ENCODE data around the gene NAALADL2. TPM values are rescaled to one million over a fixed set of nuclear protein-coding genes. Genes with fewer than 3 reads are reported as not detected.

The NAALADL2 gene
- total RNA-seq, 2 donors from 2014 or later = 8.5 to 24.3 TPM

DNA sequence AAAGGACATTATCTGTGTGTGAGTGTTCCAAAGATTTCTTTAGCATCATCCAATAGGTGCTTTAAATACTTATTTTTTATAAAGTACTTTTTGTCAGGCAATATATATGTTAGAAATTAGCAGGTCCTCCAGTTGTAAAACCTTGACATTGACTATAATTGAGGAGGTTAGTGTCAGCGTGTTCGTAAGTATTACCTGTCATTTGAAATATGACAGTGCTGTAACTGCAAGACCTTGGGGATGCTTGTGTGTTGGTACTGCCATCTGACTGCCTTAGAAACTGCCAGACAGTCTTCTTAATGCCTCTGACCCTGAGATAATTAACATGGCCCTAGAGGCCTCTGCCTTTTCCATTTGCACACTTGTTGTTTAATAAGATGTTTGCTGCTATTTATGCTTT is 170.7 kb downstream of the NAALADL2 start:
- H3K4me3 ChIP-seq = no peak overlapping the region
- no peaks in the 10 kb centered on the region for H3K36me3 ChIP-seq
- H3K27ac ChIP-seq = no peak overlapping the region
- H3K27me3 ChIP-seq = no peaks in the 10 kb centered on the region
- intact Hi-C loops (cut with DNase I) = no loop called here
- TF ChIP-seq, protein P1, sequence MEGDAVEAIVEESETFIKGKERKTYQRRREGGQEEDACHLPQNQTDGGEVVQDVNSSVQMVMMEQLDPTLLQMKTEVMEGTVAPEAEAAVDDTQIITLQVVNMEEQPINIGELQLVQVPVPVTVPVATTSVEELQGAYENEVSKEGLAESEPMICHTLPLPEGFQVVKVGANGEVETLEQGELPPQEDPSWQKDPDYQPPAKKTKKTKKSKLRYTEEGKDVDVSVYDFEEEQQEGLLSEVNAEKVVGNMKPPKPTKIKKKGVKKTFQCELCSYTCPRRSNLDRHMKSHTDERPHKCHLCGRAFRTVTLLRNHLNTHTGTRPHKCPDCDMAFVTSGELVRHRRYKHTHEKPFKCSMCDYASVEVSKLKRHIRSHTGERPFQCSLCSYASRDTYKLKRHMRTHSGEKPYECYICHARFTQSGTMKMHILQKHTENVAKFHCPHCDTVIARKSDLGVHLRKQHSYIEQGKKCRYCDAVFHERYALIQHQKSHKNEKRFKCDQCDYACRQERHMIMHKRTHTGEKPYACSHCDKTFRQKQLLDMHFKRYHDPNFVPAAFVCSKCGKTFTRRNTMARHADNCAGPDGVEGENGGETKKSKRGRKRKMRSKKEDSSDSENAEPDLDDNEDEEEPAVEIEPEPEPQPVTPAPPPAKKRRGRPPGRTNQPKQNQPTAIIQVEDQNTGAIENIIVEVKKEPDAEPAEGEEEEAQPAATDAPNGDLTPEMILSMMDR (IDR thresholded peaks at IDR 0.05) = no peak
- no peak overlapping the region for H3K9ac ChIP-seq (ENCODE audit: low read depth in 2 of 2, low read length in 2 of 2)
- H3K9me3 ChIP-seq = no peaks in the 10 kb centered on the region
- no peak for DNase-seq
- H3K4me1 ChIP-seq = no peaks in the 10 kb centered on the region

DNA sequence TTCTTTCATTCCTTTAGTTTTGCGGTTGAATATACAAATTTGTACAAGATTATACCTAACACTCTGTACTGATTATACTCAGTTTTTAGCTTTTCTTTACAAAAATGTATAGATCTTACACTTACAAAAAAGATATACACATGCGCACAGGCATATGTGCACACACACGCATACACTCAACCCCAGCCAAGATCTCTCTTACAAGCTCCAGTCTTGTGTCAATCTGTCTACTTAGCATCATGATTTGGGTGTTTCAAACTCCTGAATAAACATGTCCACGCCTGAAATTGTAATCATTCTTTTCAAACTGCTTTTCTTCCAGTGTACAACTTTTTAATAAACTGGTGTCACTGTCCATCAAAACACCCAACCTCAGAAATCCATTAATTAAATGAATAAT is 180.7 kb downstream of the NAALADL2 start:
- Histone ChIP-seq H3K4me3 (no peak overlapping the region), H3K36me3 (no peaks in the 10 kb centered on the region), H3K4me1 (no peaks in the 10 kb centered on the region), H3K9ac (ENCODE audit: low read depth in 2 of 2, low read length in 2 of 2) (no peak overlapping the region), H3K9me3 (no peaks in the 10 kb centered on the region), H3K27me3 (no peaks in the 10 kb centered on the region), H3K27ac (no peak overlapping the region)
- intact Hi-C loops (cut with DNase I) = no loop called here
- DNase-seq = no peak
- TF ChIP-seq, protein P1 (IDR thresholded peaks at IDR 0.05) = no peak

DNA sequence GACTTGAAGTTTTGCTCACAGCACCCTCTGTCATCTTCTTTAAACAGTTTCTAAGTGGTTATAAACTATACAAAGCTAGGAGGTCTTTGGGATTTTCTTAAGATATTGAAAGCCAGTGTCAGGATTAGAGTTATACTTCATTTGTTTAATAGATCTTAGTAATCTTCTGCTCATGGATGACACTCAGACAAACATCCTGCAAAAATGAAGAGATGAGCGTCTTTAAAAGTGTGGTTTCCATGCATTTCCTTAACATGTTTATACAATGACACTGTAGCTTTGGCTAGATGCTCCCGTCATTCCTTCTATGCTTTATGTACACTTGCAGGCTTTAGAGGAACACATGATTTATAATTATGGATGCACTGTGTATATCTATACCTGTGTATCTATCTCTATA is 182.2 kb downstream of the NAALADL2 start:
- intact Hi-C loops (cut with DNase I) = no loop called here
- Histone ChIP-seq H3K27me3 (no peaks in the 10 kb centered on the region), H3K36me3 (no peaks in the 10 kb centered on the region), H3K27ac (no peak overlapping the region), H3K4me1 (no peaks in the 10 kb centered on the region), H3K9ac (ENCODE audit: low read depth in 2 of 2, low read length in 2 of 2) (no peak overlapping the region), H3K9me3 (no peaks in the 10 kb centered on the region), H3K4me3 (no peak overlapping the region)
- TF ChIP-seq, protein P1 (IDR thresholded peaks at IDR 0.05) = no peak
- no peak for DNase-seq

DNA sequence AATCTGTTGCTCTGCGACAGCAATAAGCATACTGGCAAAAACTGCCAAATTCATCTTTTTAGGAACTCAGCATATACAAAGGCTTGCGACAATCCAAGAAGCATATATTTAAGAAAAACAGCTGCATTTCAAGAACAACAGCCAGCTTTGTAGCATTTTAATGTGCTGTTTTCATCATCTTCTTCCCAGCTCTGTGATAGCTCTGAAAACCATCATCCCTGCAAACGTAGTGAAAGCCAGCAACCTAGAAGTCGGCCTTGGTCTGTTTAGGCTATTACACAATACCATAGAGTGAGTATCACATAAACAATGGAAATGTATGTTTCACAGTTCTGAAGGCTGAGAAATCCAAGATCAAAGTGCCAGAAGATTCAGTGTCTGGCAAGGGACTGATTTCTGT is 187.5 kb downstream of the NAALADL2 start:
- no peak overlapping the region for H3K4me3 ChIP-seq
- DNase-seq = no peak
- no peaks in the 10 kb centered on the region for H3K4me1 ChIP-seq
- intact Hi-C loops (cut with DNase I) = no loop called here
- no peak overlapping the region for H3K27ac ChIP-seq
- H3K9me3 ChIP-seq = no peaks in the 10 kb centered on the region
- TF ChIP-seq, protein P1 (IDR thresholded peaks at IDR 0.05) = no peak
- H3K9ac ChIP-seq (ENCODE audit: low read depth in 2 of 2, low read length in 2 of 2) = no peak overlapping the region
- no peaks in the 10 kb centered on the region for H3K36me3 ChIP-seq
- no peaks in the 10 kb centered on the region for H3K27me3 ChIP-seq

DNA sequence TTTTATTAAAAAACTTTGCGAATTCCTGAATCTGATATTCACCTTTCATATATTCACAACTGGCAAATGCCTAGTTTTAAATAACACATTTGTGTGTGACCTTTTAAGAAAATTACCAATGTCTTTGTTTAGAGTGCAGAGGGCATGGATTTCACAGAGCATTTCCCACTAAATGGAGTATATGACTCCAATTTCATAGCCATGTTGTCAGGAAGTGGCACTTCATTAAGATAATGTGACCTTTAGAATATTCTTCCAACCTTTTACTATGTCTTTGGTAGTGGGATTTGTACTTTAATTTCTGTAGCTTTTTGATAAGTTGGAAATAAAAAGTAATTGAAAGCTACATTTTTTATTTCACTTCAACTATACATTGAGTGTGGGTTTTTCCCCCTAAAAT is 188.7 kb downstream of the NAALADL2 start:
- intact Hi-C loops (cut with DNase I) = no loop called here

More for the DNA sequence above, 188.7 kb downstream of the NAALADL2 start:
- H3K4me3 ChIP-seq = no peak overlapping the region
- no peaks in the 10 kb centered on the region for H3K4me1 ChIP-seq
- H3K27me3 ChIP-seq = no peaks in the 10 kb centered on the region
- no peaks in the 10 kb centered on the region for H3K9me3 ChIP-seq
- no peak overlapping the region for H3K9ac ChIP-seq (ENCODE audit: low read depth in 2 of 2, low read length in 2 of 2)
- TF ChIP-seq, protein P1 (IDR thresholded peaks at IDR 0.05) = no peak
- no peak for DNase-seq
- H3K36me3 ChIP-seq = no peaks in the 10 kb centered on the region
- H3K27ac ChIP-seq = no peak overlapping the region
